SW 1271 (cell line): Measurements from ENCODE around the gene PILRA.
"Not testable (repeated sequence)": the region's sequence is repeated elsewhere in the genome, so short reads cannot be mapped to it uniquely, and the experiment has no call there.

ENCODE experiments used
- DNase-seq, 2 experiments: peaks; one replicate each; lab custom pipeline; 2025; lab: John Stamatoyannopoulos, UW

PILRA gene

GRCh38 chr7:100373261-100373831, at the start of gene PILRA:
TSS of gene PILRA (plus strand) at chr7:100373487. CDS start at chr7:100373657, 170 bp downstream.
- no peak for DNase-seq

GRCh38 chr7:100324194-100324593, 49.1 kb upstream of the PILRA start:
- DNase-seq: not testable (repeated sequence)

GRCh38 chr7:100325671-100326070, 47.6 kb upstream of the PILRA start:
- not testable (repeated sequence) for DNase-seq

GRCh38 chr7:100326914-100327313, 46.4 kb upstream of the PILRA start:
- DNase-seq: not testable (repeated sequence)

- peak; percentile 85 to 87 for DNase-seq
These were observed 37.5 kb upstream of the PILRA start for GRCh38 chr7:100335566-100336466.

GRCh38 chr7:100338083-100338696, 35.1 kb upstream of the PILRA start:
- peak; percentile 49 to 72 for DNase-seq

- DNase-seq: not testable (repeated sequence)
These were observed 32.0 kb upstream of the PILRA start for GRCh38 chr7:100341286-100341685.

- no peak for DNase-seq
These were observed 30.5 kb upstream of the PILRA start for GRCh38 chr7:100342765-100343164.

GRCh38 chr7:100344124-100344559, 29.1 kb upstream of the PILRA start:
- DNase-seq: not testable (repeated sequence)

GRCh38 chr7:100344560-100345287, 28.6 kb upstream of the PILRA start:
- peak; percentile 19 to 52 for DNase-seq

GRCh38 chr7:100345288-100345672, 28.0 kb upstream of the PILRA start:
- DNase-seq: peak; percentile 35 to 68

GRCh38 chr7:100346921-100347320, 26.4 kb upstream of the PILRA start:
- DNase-seq: no peak

GRCh38 chr7:100348805-100349204, 24.5 kb upstream of the PILRA start:
- no peak for DNase-seq

- DNase-seq: no peak
These were observed 23.5 kb upstream of the PILRA start for GRCh38 chr7:100349757-100350156.

GRCh38 chr7:100351657-100352058, 21.6 kb upstream of the PILRA start:
- DNase-seq: no peak

- DNase-seq: not testable (repeated sequence)
These were observed 21.0 kb upstream of the PILRA start for GRCh38 chr7:100352230-100352781.

GRCh38 chr7:100352984-100353684, 20.2 kb upstream of the PILRA start:
- no peak for DNase-seq

GRCh38 chr7:100353685-100354330, 19.5 kb upstream of the PILRA start:
- no peak for DNase-seq

GRCh38 chr7:100356416-100357068, 16.7 kb upstream of the PILRA start:
- no peak for DNase-seq

GRCh38 chr7:100357131-100357561, 16.1 kb upstream of the PILRA start:
- no peak for DNase-seq
